ENCODE measurements around the gene PNLIPRP1.
A peak's percentile ranks its signal among the peaks of the same experiment; 100 is the strongest.

The PNLIPRP1 gene

GRCh38 chr10:116631871-116632295 is 41.1 kb downstream of the PNLIPRP1 start:
- DNase-seq (ENCODE audit: low read depth, low spot score), result no peak

GRCh38 chr10:116632596-116633215 is 41.9 kb downstream of the PNLIPRP1 start:
- DNase-seq (ENCODE audit: low read depth, low spot score), result no peak

- no peak for DNase-seq (ENCODE audit: low read depth, low spot score)
Measured at GRCh38 chr10:116633216-116633600, 42.4 kb downstream of the PNLIPRP1 start.

- DNase-seq (ENCODE audit: low read depth, low spot score), result no peak
Measured at GRCh38 chr10:116634126-116634975, 43.6 kb downstream of the PNLIPRP1 start.

- DNase-seq (ENCODE audit: low read depth, low spot score), result no peak
Measured at GRCh38 chr10:116636385-116636784, 45.6 kb downstream of the PNLIPRP1 start.

- DNase-seq (ENCODE audit: low read depth, low spot score), result no peak
Measured at GRCh38 chr10:116636976-116637375, 46.2 kb downstream of the PNLIPRP1 start.

- DNase-seq (ENCODE audit: low read depth, low spot score), result no peak
Measured at GRCh38 chr10:116637830-116638229, 47.1 kb downstream of the PNLIPRP1 start.

GRCh38 chr10:116646502-116646901 is 55.7 kb downstream of the PNLIPRP1 start:
- DNase-seq (ENCODE audit: low read depth, low spot score), result no peak

- no peak for DNase-seq (ENCODE audit: low read depth, low spot score)
Measured at GRCh38 chr10:116648903-116649302, 58.1 kb downstream of the PNLIPRP1 start.

- DNase-seq (ENCODE audit: low read depth, low spot score), result no peak
Measured at GRCh38 chr10:116653885-116654284, 63.1 kb downstream of the PNLIPRP1 start.

GRCh38 chr10:116654816-116655215 is 64.1 kb downstream of the PNLIPRP1 start:
- peak; percentile 46 for DNase-seq (ENCODE audit: low read depth, low spot score)

- DNase-seq (ENCODE audit: low read depth, low spot score), result no peak
Measured at GRCh38 chr10:116655568-116655967, 64.8 kb downstream of the PNLIPRP1 start.

- DNase-seq (ENCODE audit: low read depth, low spot score), result no peak
Measured at GRCh38 chr10:116656044-116656443, 65.3 kb downstream of the PNLIPRP1 start.

- DNase-seq (ENCODE audit: low read depth, low spot score), result no peak
Measured at GRCh38 chr10:116657863-116658551, 67.2 kb downstream of the PNLIPRP1 start.

Measured in ELF-1 (cell line).